HEK293 (cell line): Measurements from ENCODE around the gene ACSL4.

ENCODE experiments used
- CTCF ChIA-PET: fragments of 350-600 bp; formaldehyde crosslinking; extraction: SDS; loops from one replicate; lab custom pipeline; 2021; ENCODE audit warnings: antibody characterized with exemption; lab: Yijun Ruan, JAX
- POLR2A ChIA-PET: fragments of 300-600 bp; formaldehyde crosslinking; extraction: SDS; loops from one replicate; lab custom pipeline; 2020; ENCODE audit warnings: antibody characterized with exemption, inconsistent platforms; lab: Yijun Ruan, JAX
- H3K27ac ChIP-seq: fragments of 200-500 bp; sonication (Bioruptor generic); 2 replicates; pipeline ENCODE4 v1.5.1; 2014; ENCODE audit warnings: low read depth, low read length, control low read depth, inconsistent platforms; ENCODE audit errors: extremely low read depth
- H3K36me3 ChIP-seq, 2 experiments: fragments of 200-500 bp in 1 of 2; sonication (Bioruptor generic) in 1 of 2; 1 replicate in 1 of 2; 2 replicates in 1 of 2; pipeline ENCODE4 v1.5.1; 2014 to 2017; ENCODE audit warnings: inconsistent platforms in 2 of 2, low read length in 2 of 2; ENCODE audit not compliant: control insufficient read depth in 2 of 2, insufficient read depth in 1 of 2
- H3K4me1 ChIP-seq: fragments of 200-500 bp; sonication (Bioruptor generic); 2 replicates; pipeline ENCODE4 v1.5.1; 2014; ENCODE audit warnings: mild to moderate bottlenecking, low read length, inconsistent platforms; ENCODE audit not compliant: control insufficient read depth, insufficient read depth
- H3K4me3 ChIP-seq: 2 replicates; pipeline ENCODE4 v1.5.1; 2011; ENCODE audit warnings: low read depth, mild to moderate bottlenecking, control low read depth, low read length, moderate library complexity
- H3K9me3 ChIP-seq: fragments of 200-500 bp; sonication (Bioruptor generic); 2 replicates; pipeline ENCODE4 v1.5.1; 2014; ENCODE audit warnings: low read depth, low read length, inconsistent platforms; ENCODE audit not compliant: control insufficient read depth, insufficient read depth
- RBAK ChIP-seq: fragments of 450-650 bp; formaldehyde crosslinking; IDR thresholded peaks from 2 replicates; pipeline ENCODE4 v1.5.1; 2016; ENCODE audit warnings: missing biosample characterization, missing genetic modification characterization
- REST ChIP-seq: fragments of 450-650 bp; formaldehyde crosslinking; IDR thresholded peaks from 2 replicates; pipeline ENCODE4 v1.5.1; 2016; ENCODE audit warnings: missing biosample characterization, missing genetic modification characterization
- SP7 ChIP-seq: fragments of 450-650 bp; formaldehyde crosslinking; IDR thresholded peaks from 2 replicates; pipeline ENCODE4 v1.5.1; 2016; ENCODE audit warnings: missing biosample characterization, missing genetic modification characterization
- YY1 ChIP-seq: fragments of 450-650 bp; formaldehyde crosslinking; IDR thresholded peaks from 2 replicates; pipeline ENCODE4 v1.5.1; 2018; ENCODE audit warnings: missing biosample characterization, missing genetic modification characterization
- ZBTB11 ChIP-seq: fragments of 450-650 bp; formaldehyde crosslinking; conservative IDR thresholded peaks from 2 replicates; pipeline ENCODE4 v1.5.1; 2016; ENCODE audit warnings: low read depth, missing biosample characterization, missing genetic modification characterization
- ZBTB20 ChIP-seq: fragments of 450-650 bp; formaldehyde crosslinking; IDR thresholded peaks from 2 replicates; pipeline ENCODE4 v1.5.1; 2016; ENCODE audit warnings: missing biosample characterization, missing genetic modification characterization
- ZFP3 ChIP-seq: fragments of 450-650 bp; formaldehyde crosslinking; IDR thresholded peaks from 2 replicates; pipeline ENCODE4 v1.5.1; 2016; ENCODE audit warnings: low read depth, missing biosample characterization, missing genetic modification characterization
- ZNF148 ChIP-seq: fragments of 450-650 bp; formaldehyde crosslinking; IDR thresholded peaks from 2 replicates; pipeline ENCODE4 v1.5.0; 2017; ENCODE audit warnings: missing biosample characterization, missing genetic modification characterization, borderline replicate concordance
- ZNF223 ChIP-seq: fragments of 450-650 bp; formaldehyde crosslinking; IDR thresholded peaks from 2 replicates; pipeline ENCODE4 v1.5.1; 2016; ENCODE audit warnings: missing biosample characterization, missing genetic modification characterization
- ZNF398 ChIP-seq: fragments of 450-650 bp; formaldehyde crosslinking; IDR thresholded peaks from 2 replicates; pipeline ENCODE4 v1.5.1; 2017; ENCODE audit warnings: missing biosample characterization, missing genetic modification characterization
- ZNF423 ChIP-seq: fragments of 450-650 bp; formaldehyde crosslinking; IDR thresholded peaks from 2 replicates; pipeline ENCODE4 v1.5.1; 2016; ENCODE audit warnings: missing biosample characterization, missing genetic modification characterization
- ZNF433 ChIP-seq: fragments of 450-650 bp; formaldehyde crosslinking; IDR thresholded peaks from 2 replicates; pipeline ENCODE4 v1.5.1; 2016; ENCODE audit warnings: missing biosample characterization, missing genetic modification characterization, low read depth
- ZNF473 ChIP-seq: fragments of 450-650 bp; formaldehyde crosslinking; IDR thresholded peaks from 2 replicates; pipeline ENCODE4 v1.5.1; 2017; ENCODE audit warnings: missing biosample characterization, missing genetic modification characterization
- ZNF555 ChIP-seq: fragments of 450-650 bp; formaldehyde crosslinking; conservative IDR thresholded peaks from 2 replicates; pipeline ENCODE4 v1.5.1; 2017; ENCODE audit warnings: missing biosample characterization, mild to moderate bottlenecking, missing genetic modification characterization, inconsistent platforms
- ZNF560 ChIP-seq: fragments of 450-650 bp; formaldehyde crosslinking; IDR thresholded peaks from 2 replicates; pipeline ENCODE4 v1.5.1; 2017; ENCODE audit warnings: missing biosample characterization, missing genetic modification characterization, borderline replicate concordance
- ZNF571 ChIP-seq: fragments of 450-650 bp; formaldehyde crosslinking; IDR thresholded peaks from 2 replicates; pipeline ENCODE4 v1.5.0; 2017; ENCODE audit warnings: missing biosample characterization, missing genetic modification characterization
- ZNF596 ChIP-seq: fragments of 450-650 bp; IDR thresholded peaks from 2 replicates; pipeline ENCODE4 v1.5.0; 2018; ENCODE audit warnings: missing biosample characterization, mild to moderate bottlenecking, missing genetic modification characterization, moderate library complexity
- ZNF747 ChIP-seq: fragments of 450-650 bp; formaldehyde crosslinking; IDR thresholded peaks from 2 replicates; pipeline ENCODE4 v1.5.1; 2016; ENCODE audit warnings: missing biosample characterization, missing genetic modification characterization
- ZNF768 ChIP-seq: fragments of 450-650 bp; formaldehyde crosslinking; IDR thresholded peaks from 2 replicates; pipeline ENCODE4 v1.5.1; 2018; ENCODE audit warnings: missing biosample characterization, mild to moderate bottlenecking, missing genetic modification characterization
- ZNF776 ChIP-seq: fragments of 450-650 bp; formaldehyde crosslinking; IDR thresholded peaks from 2 replicates; pipeline ENCODE4 v1.5.0; 2017; ENCODE audit warnings: missing biosample characterization, missing genetic modification characterization, borderline replicate concordance
- ZSCAN23 ChIP-seq: fragments of 450-650 bp; formaldehyde crosslinking; IDR thresholded peaks from 2 replicates; pipeline ENCODE4 v1.5.1; 2016; ENCODE audit warnings: missing biosample characterization, missing genetic modification characterization
- ZSCAN30 ChIP-seq: fragments of 450-650 bp; IDR thresholded peaks from 2 replicates; pipeline ENCODE4 v1.5.1; 2018; ENCODE audit warnings: missing biosample characterization, mild to moderate bottlenecking, missing genetic modification characterization, moderate library complexity

Gene ACSL4

GRCh38 chrX:109776432-109776831, 43.4 kb upstream of the ACSL4 start:
- Histone ChIP-seq H3K27ac (no peak overlapping the region), H3K36me3 (no peaks in the 10 kb centered on the region), H3K9me3 (no peaks in the 10 kb centered on the region), H3K4me1 (no peaks in the 10 kb centered on the region), H3K4me3 (no peak overlapping the region)
- TF ChIP-seq ZNF555 (no peak), ZNF768 (tag by site-specific recombination) (peak; percentile 69; the same call in 1 of the 2 replicates), ZNF596 (no peak)
- ChIA-PET POLR2A (no interaction called here), CTCF (no interaction called here)

- H3K4me3 ChIP-seq: no peak overlapping the region
- CTCF ChIA-PET: interaction anchor here (0.9 to 1.9 kb wide), 2 partner anchors 10 to 63 kb away, joined by 3 to 6 read pairs; no protein-coding TSS in a partner anchor
- no peaks in the 10 kb centered on the region for H3K36me3 ChIP-seq
- H3K27ac ChIP-seq: no peak overlapping the region
- TF ChIP-seq ZSCAN30 (tag by site-specific recombination): no peak
- no peak for TF ChIP-seq SP7 (tag by site-specific recombination)
- TF ChIP-seq REST (tag by site-specific recombination): no peak
- TF ChIP-seq ZNF148 (tag by site-specific recombination): no peak
- TF ChIP-seq ZNF560 (tag by site-specific recombination): no peak
- TF ChIP-seq YY1: no peak
- no peak for TF ChIP-seq ZNF747 (tag by site-specific recombination)
- TF ChIP-seq ZNF473: no peak
- TF ChIP-seq ZBTB11 (tag by site-specific recombination): no peak
- no peaks in the 10 kb centered on the region for H3K4me1 ChIP-seq
- no peaks in the 10 kb centered on the region for H3K9me3 ChIP-seq
- POLR2A ChIA-PET: no interaction called here
Observed at GRCh38 chrX:109775386-109775785, 42.3 kb upstream of the ACSL4 start.

- no peaks in the 10 kb centered on the region for H3K4me1 ChIP-seq
- H3K9me3 ChIP-seq: no peaks in the 10 kb centered on the region; the same call in 1 of the 2 replicates
- ChIA-PET POLR2A (no interaction called here), CTCF (interaction anchor here (1.9 kb wide), 1 partner anchor 62 kb away, joined by 6 read pairs; no protein-coding TSS in a partner anchor)
- no peaks in the 10 kb centered on the region for H3K36me3 ChIP-seq
- no peak overlapping the region for H3K27ac ChIP-seq
- no peak overlapping the region for H3K4me3 ChIP-seq
- TF ChIP-seq ZFP3 (tag by site-specific recombination): no peak
- TF ChIP-seq ZNF571 (tag by site-specific recombination): no peak
- no peak for TF ChIP-seq ZNF433 (tag by site-specific recombination)
- TF ChIP-seq ZNF776 (tag by site-specific recombination): no peak
- no peak for TF ChIP-seq RBAK (tag by site-specific recombination)
- TF ChIP-seq ZBTB20 (tag by site-specific recombination): no peak
- TF ChIP-seq ZNF223 (tag by site-specific recombination): no peak
- TF ChIP-seq ZNF423 (tag by site-specific recombination): no peak
- TF ChIP-seq ZNF398 (tag by site-specific recombination): no peak
- TF ChIP-seq ZSCAN23: no peak
Observed at GRCh38 chrX:109774706-109775105, 41.6 kb upstream of the ACSL4 start.
